OCI-LY1 (cell line): ENCODE results near the gene GNAT1.

Source experiments
- CTCF ChIP-seq: fragments of 200-600 bp; sonication (generic), shearing (Covaris generic); IDR thresholded peaks from 2 replicates; pipeline ENCODE4 v1.5.1; 2017; ENCODE audit warnings: mild to moderate bottlenecking, antibody characterized with exemption, low read length, moderate library complexity, mixed read lengths
- EZH2 ChIP-seq: fragments of 200-600 bp; sonication (generic), shearing (Covaris generic); IDR thresholded peaks from 2 replicates; pipeline ENCODE4 v1.8.0; 2017; ENCODE audit warnings: borderline replicate concordance, mixed run types, mild to moderate bottlenecking, antibody characterized with exemption, low read length, moderate library complexity, mixed read lengths

GRCh38 chr3:50171540-50172301 is 19.7 kb upstream of the GNAT1 start:
- no peak for TF ChIP-seq EZH2
- no peak for TF ChIP-seq CTCF
